HEK293 (cell line): Measurements from ENCODE around the gene ERVK3-1.

ENCODE experiments used
- CTCF ChIA-PET: fragments of 350-600 bp; formaldehyde crosslinking; extraction: SDS; loops from one replicate; lab custom pipeline; 2021; ENCODE audit warnings: antibody characterized with exemption; lab: Yijun Ruan, JAX
- POLR2A ChIA-PET: fragments of 300-600 bp; formaldehyde crosslinking; extraction: SDS; loops from one replicate; lab custom pipeline; 2020; ENCODE audit warnings: antibody characterized with exemption, inconsistent platforms; lab: Yijun Ruan, JAX
- H3K27ac ChIP-seq: fragments of 200-500 bp; sonication (Bioruptor generic); 2 replicates; pipeline ENCODE4 v1.5.1; 2014; ENCODE audit warnings: low read depth, low read length, control low read depth, inconsistent platforms; ENCODE audit errors: extremely low read depth
- H3K36me3 ChIP-seq, 2 experiments: fragments of 200-500 bp in 1 of 2; sonication (Bioruptor generic) in 1 of 2; 1 replicate in 1 of 2; 2 replicates in 1 of 2; pipeline ENCODE4 v1.5.1; 2014 to 2017; ENCODE audit warnings: inconsistent platforms in 2 of 2, low read length in 2 of 2; ENCODE audit not compliant: control insufficient read depth in 2 of 2, insufficient read depth in 1 of 2
- H3K4me1 ChIP-seq: fragments of 200-500 bp; sonication (Bioruptor generic); 2 replicates; pipeline ENCODE4 v1.5.1; 2014; ENCODE audit warnings: mild to moderate bottlenecking, low read length, inconsistent platforms; ENCODE audit not compliant: control insufficient read depth, insufficient read depth
- H3K4me3 ChIP-seq: 2 replicates; pipeline ENCODE4 v1.5.1; 2011; ENCODE audit warnings: low read depth, mild to moderate bottlenecking, control low read depth, low read length, moderate library complexity
- H3K9me3 ChIP-seq: fragments of 200-500 bp; sonication (Bioruptor generic); 2 replicates; pipeline ENCODE4 v1.5.1; 2014; ENCODE audit warnings: low read depth, low read length, inconsistent platforms; ENCODE audit not compliant: control insufficient read depth, insufficient read depth
- MEIS1 ChIP-seq: sonication (generic); formaldehyde crosslinking; IDR thresholded peaks from 2 replicates; pipeline ENCODE4 v1.8.1; 2022; ENCODE audit warnings: missing genetic modification reagents, mild to moderate bottlenecking, borderline replicate concordance
- SP3 ChIP-seq: fragments of 450-650 bp; formaldehyde crosslinking; IDR thresholded peaks from 2 replicates; pipeline ENCODE4 v1.5.1; 2016; ENCODE audit warnings: missing biosample characterization, missing genetic modification characterization
- WT1 ChIP-seq: fragments of 450-650 bp; formaldehyde crosslinking; IDR thresholded peaks from 2 replicates; pipeline ENCODE4 v1.5.1; 2016; ENCODE audit warnings: missing biosample characterization, missing genetic modification characterization
- ZNF112 ChIP-seq: fragments of 450-650 bp; formaldehyde crosslinking; IDR thresholded peaks from 2 replicates; pipeline ENCODE4 v1.5.0; 2017; ENCODE audit warnings: missing biosample characterization, missing genetic modification characterization
- ZNF114 ChIP-seq: fragments of 450-650 bp; formaldehyde crosslinking; IDR thresholded peaks from 2 replicates; pipeline ENCODE4 v1.5.0; 2017; ENCODE audit warnings: missing biosample characterization, missing genetic modification characterization
- ZNF184 ChIP-seq: fragments of 450-650 bp; IDR thresholded peaks from 2 replicates; pipeline ENCODE4 v1.5.1; 2018; ENCODE audit warnings: missing biosample characterization, mild to moderate bottlenecking, missing genetic modification characterization
- ZNF223 ChIP-seq: fragments of 450-650 bp; formaldehyde crosslinking; IDR thresholded peaks from 2 replicates; pipeline ENCODE4 v1.5.1; 2016; ENCODE audit warnings: missing biosample characterization, missing genetic modification characterization
- ZNF24 ChIP-seq: fragments of 450-650 bp; formaldehyde crosslinking; IDR thresholded peaks from 2 replicates; pipeline ENCODE4 v1.5.1; 2016; ENCODE audit warnings: missing biosample characterization, missing genetic modification characterization
- ZNF274 ChIP-seq, 2 experiments: fragments of 200-500 bp in 1 of 2; fragments of 450-650 bp in 1 of 2; sonication (Bioruptor generic) in 1 of 2; formaldehyde crosslinking in 1 of 2; IDR thresholded peaks; 2 replicates each; pipeline versions ENCODE4 v1.5.1 to v1.6.1; 2014 to 2016; ENCODE audit warnings: borderline replicate concordance in 1 of 2, inconsistent platforms in 1 of 2, low read length in 1 of 2, missing biosample characterization in 1 of 2, missing genetic modification characterization in 1 of 2
- ZNF571 ChIP-seq: fragments of 450-650 bp; formaldehyde crosslinking; IDR thresholded peaks from 2 replicates; pipeline ENCODE4 v1.5.0; 2017; ENCODE audit warnings: missing biosample characterization, missing genetic modification characterization
- ZNF621 ChIP-seq: fragments of 450-650 bp; formaldehyde crosslinking; IDR thresholded peaks from 2 replicates; pipeline ENCODE4 v1.5.1; 2017; ENCODE audit warnings: missing biosample characterization, missing genetic modification characterization
- ZNF626 ChIP-seq: fragments of 450-650 bp; sonication (Bioruptor Pico); formaldehyde crosslinking; IDR thresholded peaks from 2 replicates; pipeline ENCODE4 v1.5.1; 2018; ENCODE audit warnings: missing biosample characterization, missing genetic modification characterization, inconsistent platforms
- ZNF654 ChIP-seq: fragments of 450-650 bp; formaldehyde crosslinking; IDR thresholded peaks from 2 replicates; pipeline ENCODE4 v1.5.1; 2016; ENCODE audit warnings: low read depth, missing biosample characterization, missing genetic modification characterization
- ZNF658 ChIP-seq: fragments of 450-650 bp; formaldehyde crosslinking; IDR thresholded peaks from 2 replicates; pipeline ENCODE4; 2016; ENCODE audit warnings: missing biosample characterization, missing genetic modification characterization
- ZNF701 ChIP-seq: fragments of 450-650 bp; formaldehyde crosslinking; IDR thresholded peaks from 2 replicates; pipeline ENCODE4 v1.5.1; 2016; ENCODE audit warnings: missing biosample characterization, missing genetic modification characterization
- ZNF747 ChIP-seq: fragments of 450-650 bp; formaldehyde crosslinking; IDR thresholded peaks from 2 replicates; pipeline ENCODE4 v1.5.1; 2016; ENCODE audit warnings: missing biosample characterization, missing genetic modification characterization
- ZNF76 ChIP-seq: fragments of 450-650 bp; formaldehyde crosslinking; IDR thresholded peaks from 2 replicates; pipeline ENCODE4; 2016; ENCODE audit warnings: low read depth, missing biosample characterization, missing genetic modification characterization, borderline replicate concordance
- ZNF777 ChIP-seq: fragments of 450-650 bp; formaldehyde crosslinking; IDR thresholded peaks from 2 replicates; pipeline ENCODE4 v1.5.1; 2017; ENCODE audit warnings: missing biosample characterization, missing genetic modification characterization, borderline replicate concordance
- ZSCAN16 ChIP-seq: fragments of 450-650 bp; formaldehyde crosslinking; IDR thresholded peaks from 2 replicates; pipeline ENCODE4 v1.5.1; 2016; ENCODE audit warnings: missing biosample characterization, missing genetic modification characterization
- TF ChIP-seq, protein P1 (sequence below): fragments of 450-650 bp; formaldehyde crosslinking; IDR thresholded peaks from 2 replicates; pipeline ENCODE4 v1.5.1; 2016; ENCODE audit warnings: missing biosample characterization, missing genetic modification characterization, low read depth
- TF ChIP-seq, protein P2 (sequence below): fragments of 450-650 bp; formaldehyde crosslinking; IDR thresholded peaks from 2 replicates; pipeline ENCODE4 v1.5.1; 2016; ENCODE audit warnings: missing biosample characterization, missing genetic modification characterization
- TF ChIP-seq, protein P3 (sequence below): fragments of 450-650 bp; formaldehyde crosslinking; IDR thresholded peaks from 2 replicates; pipeline ENCODE4 v1.5.1; 2016; ENCODE audit warnings: missing biosample characterization, missing genetic modification characterization
- TF ChIP-seq, protein P4 (sequence below): fragments of 450-650 bp; formaldehyde crosslinking; IDR thresholded peaks from 2 replicates; pipeline ENCODE4 v1.5.1; 2016; ENCODE audit warnings: missing biosample characterization, missing genetic modification characterization

ERVK3-1 gene

DNA sequence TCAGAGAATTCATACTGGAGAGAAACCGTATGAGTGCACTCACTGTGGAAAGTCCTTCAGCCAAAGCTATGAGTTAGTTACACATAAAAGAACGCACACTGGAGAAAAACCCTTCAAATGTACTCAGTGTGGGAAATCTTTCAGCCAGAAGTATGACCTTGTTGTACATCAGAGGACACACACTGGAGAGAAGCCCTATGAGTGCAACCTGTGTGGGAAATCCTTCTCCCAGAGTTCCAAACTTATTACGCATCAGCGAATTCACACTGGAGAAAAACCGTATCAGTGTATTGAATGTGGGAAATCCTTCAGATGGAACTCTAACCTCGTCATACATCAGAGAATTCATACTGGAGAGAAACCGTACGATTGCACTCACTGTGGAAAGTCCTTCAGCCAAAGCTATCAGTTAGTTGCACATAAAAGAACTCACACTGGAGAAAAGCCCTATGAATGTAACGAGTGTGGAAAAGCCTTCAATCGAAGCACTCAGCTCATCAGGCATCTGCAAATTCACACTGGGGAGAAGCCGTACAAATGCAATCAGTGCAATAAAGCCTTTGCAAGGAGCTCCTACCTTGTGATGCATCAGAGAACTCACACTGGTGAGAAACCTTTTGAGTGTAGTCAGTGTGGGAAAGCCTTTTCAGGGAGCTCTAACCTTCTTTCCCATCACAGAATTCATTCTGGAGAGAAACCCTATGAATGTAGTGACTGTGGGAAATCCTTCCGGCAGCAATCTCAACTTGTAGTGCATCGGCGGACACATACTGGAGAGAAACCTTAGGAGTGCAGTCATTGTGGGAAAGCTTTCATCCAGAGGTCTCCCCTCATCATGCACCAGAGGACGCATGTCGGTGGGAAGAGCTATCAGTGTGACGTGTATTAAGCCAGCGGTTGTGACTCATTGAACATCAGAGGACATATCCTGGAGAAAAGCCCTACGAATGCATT is 42.9 kb upstream of the ERVK3-1 start (continued):
- TF ChIP-seq, protein P1, sequence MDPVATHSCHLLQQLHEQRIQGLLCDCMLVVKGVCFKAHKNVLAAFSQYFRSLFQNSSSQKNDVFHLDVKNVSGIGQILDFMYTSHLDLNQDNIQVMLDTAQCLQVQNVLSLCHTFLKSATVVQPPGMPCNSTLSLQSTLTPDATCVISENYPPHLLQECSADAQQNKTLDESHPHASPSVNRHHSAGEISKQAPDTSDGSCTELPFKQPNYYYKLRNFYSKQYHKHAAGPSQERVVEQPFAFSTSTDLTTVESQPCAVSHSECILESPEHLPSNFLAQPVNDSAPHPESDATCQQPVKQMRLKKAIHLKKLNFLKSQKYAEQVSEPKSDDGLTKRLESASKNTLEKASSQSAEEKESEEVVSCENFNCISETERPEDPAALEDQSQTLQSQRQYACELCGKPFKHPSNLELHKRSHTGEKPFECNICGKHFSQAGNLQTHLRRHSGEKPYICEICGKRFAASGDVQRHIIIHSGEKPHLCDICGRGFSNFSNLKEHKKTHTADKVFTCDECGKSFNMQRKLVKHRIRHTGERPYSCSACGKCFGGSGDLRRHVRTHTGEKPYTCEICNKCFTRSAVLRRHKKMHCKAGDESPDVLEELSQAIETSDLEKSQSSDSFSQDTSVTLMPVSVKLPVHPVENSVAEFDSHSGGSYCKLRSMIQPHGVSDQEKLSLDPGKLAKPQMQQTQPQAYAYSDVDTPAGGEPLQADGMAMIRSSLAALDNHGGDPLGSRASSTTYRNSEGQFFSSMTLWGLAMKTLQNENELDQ (tag by site-specific recombination) = no peak
- no peak for TF ChIP-seq ZNF112 (tag by site-specific recombination)
- TF ChIP-seq ZNF747 (tag by site-specific recombination) = no peak
- TF ChIP-seq ZSCAN16 = no peak
- no peak for TF ChIP-seq ZNF701 (tag by site-specific recombination)
- TF ChIP-seq ZNF114 (tag by site-specific recombination) = no peak
- 0 out of 2 replicates have a peak, but pooled peaks have one; percentile 5 for TF ChIP-seq ZNF626 (tag by site-specific recombination)
- TF ChIP-seq WT1 (tag by site-specific recombination) = no peak
- no peak for TF ChIP-seq ZNF621 (tag by site-specific recombination)
- TF ChIP-seq ZNF571 (tag by site-specific recombination) = no peak
- TF ChIP-seq ZNF274 (IDR thresholded peaks at IDR 0.05; ENCODE audit: low read length) = no peak; the same call in 1 of the 2 replicates
- TF ChIP-seq ZNF274 (tag by site-specific recombination; IDR thresholded peaks at IDR 0.05; ENCODE audit: borderline replicate concordance) = peak; percentile 97
- no peak for TF ChIP-seq ZNF654 (tag by site-specific recombination)

DNA sequence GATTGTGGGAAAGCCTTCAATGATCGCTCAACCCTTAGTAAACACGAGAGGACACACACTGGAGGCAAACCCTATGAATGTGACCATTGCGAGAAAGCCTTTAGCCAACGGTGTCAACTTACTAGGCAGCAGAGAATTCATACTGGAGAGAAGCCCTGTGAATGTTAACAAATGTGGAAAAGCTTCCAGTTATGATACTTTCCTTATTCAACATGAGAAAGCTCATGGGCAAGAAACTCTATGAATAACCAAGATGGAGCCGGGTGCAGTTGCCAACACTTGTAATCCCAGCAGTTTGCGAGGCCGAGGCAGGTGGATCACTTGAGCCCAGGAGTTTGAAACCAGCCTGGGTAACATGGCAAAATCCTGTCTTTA is 42.3 kb upstream of the ERVK3-1 start:
- H3K4me3 ChIP-seq = no peak overlapping the region
- no peaks in the 10 kb centered on the region for H3K9me3 ChIP-seq
- POLR2A ChIA-PET = interaction anchor here (0.5 to 1.5 kb wide), 2 partner anchors 12 to 15 kb away, joined by 3 to 4 read pairs; no protein-coding TSS in a partner anchor
- peaks cover 3 to 54% of the 10 kb centered on the region in 2 experiments; a peak in 2 of 3 replicates for H3K36me3 ChIP-seq
- H3K4me1 ChIP-seq = no peaks in the 10 kb centered on the region
- H3K27ac ChIP-seq = no peak overlapping the region
- CTCF ChIA-PET = interaction anchor here (0.6 kb wide), 1 partner anchor 50 kb away, joined by 3 read pairs; no protein-coding TSS in a partner anchor
- TF ChIP-seq, protein P2, sequence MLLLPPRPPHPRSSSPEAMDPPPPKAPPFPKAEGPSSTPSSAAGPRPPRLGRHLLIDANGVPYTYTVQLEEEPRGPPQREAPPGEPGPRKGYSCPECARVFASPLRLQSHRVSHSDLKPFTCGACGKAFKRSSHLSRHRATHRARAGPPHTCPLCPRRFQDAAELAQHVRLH (tag by site-specific recombination) = no peak
- TF ChIP-seq ZNF24 (tag by site-specific recombination) (no peak), ZNF571 (tag by site-specific recombination) (no peak), ZNF76 (tag by site-specific recombination) (no peak), ZNF777 (tag by site-specific recombination) (0 out of 2 replicates have a peak, but pooled peaks have one; percentile 29), MEIS1 (CRISPR knock-in tag) (no peak), ZNF223 (tag by site-specific recombination) (no peak), ZNF184 (tag by site-specific recombination) (no peak), ZNF658 (tag by site-specific recombination) (no peak), SP3 (tag by site-specific recombination) (no peak), ZNF274 (IDR thresholded peaks at IDR 0.05; ENCODE audit: low read length) (peak; percentile 55; the same call in 1 of the 2 replicates), ZNF274 (tag by site-specific recombination; IDR thresholded peaks at IDR 0.05; ENCODE audit: borderline replicate concordance) (peak; percentile 79; the same call in 1 of the 2 replicates)
- TF ChIP-seq, protein P1 (tag by site-specific recombination) = no peak
- TF ChIP-seq, protein P3, sequence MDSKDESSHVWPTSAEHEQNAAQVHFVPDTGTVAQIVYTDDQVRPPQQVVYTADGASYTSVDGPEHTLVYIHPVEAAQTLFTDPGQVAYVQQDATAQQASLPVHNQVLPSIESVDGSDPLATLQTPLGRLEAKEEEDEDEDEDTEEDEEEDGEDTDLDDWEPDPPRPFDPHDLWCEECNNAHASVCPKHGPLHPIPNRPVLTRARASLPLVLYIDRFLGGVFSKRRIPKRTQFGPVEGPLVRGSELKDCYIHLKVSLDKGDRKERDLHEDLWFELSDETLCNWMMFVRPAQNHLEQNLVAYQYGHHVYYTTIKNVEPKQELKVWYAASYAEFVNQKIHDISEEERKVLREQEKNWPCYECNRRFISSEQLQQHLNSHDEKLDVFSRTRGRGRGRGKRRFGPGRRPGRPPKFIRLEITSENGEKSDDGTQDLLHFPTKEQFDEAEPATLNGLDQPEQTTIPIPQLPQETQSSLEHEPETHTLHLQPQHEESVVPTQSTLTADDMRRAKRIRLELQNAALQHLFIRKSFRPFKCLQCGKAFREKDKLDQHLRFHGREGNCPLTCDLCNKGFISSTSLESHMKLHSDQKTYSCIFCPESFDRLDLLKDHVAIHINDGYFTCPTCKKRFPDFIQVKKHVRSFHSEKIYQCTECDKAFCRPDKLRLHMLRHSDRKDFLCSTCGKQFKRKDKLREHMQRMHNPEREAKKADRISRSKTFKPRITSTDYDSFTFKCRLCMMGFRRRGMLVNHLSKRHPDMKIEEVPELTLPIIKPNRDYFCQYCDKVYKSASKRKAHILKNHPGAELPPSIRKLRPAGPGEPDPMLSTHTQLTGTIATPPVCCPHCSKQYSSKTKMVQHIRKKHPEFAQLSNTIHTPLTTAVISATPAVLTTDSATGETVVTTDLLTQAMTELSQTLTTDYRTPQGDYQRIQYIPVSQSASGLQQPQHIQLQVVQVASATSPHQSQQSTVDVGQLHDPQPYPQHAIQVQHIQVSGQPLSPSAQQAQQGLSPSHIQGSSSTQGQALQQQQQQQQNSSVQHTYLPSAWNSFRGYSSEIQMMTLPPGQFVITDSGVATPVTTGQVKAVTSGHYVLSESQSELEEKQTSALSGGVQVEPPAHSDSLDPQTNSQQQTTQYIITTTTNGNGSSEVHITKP (tag by site-specific recombination) = no peak
- TF ChIP-seq, protein P4, sequence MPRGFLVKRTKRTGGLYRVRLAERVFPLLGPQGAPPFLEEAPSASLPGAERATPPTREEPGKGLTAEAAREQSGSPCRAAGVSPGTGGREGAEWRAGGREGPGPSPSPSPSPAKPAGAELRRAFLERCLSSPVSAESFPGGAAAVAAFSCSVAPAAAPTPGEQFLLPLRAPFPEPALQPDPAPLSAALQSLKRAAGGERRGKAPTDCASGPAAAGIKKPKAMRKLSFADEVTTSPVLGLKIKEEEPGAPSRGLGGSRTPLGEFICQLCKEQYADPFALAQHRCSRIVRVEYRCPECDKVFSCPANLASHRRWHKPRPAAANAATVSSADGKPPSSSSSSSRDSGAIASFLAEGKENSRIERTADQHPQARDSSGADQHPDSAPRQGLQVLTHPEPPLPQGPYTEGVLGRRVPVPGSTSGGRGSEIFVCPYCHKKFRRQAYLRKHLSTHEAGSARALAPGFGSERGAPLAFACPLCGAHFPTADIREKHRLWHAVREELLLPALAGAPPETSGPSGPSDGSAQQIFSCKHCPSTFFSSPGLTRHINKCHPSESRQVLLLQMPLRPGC (tag by site-specific recombination) = no peak
